ENCODE data around the gene OTOGL. TPM values are rescaled to one million over a fixed set of nuclear protein-coding genes. Genes with fewer than 3 reads are reported as not detected.

Gene OTOGL
- total RNA-seq, 4 donors from 2014 or later, result 0.72 to 1.2 (median 0.88) TPM

DNA sequence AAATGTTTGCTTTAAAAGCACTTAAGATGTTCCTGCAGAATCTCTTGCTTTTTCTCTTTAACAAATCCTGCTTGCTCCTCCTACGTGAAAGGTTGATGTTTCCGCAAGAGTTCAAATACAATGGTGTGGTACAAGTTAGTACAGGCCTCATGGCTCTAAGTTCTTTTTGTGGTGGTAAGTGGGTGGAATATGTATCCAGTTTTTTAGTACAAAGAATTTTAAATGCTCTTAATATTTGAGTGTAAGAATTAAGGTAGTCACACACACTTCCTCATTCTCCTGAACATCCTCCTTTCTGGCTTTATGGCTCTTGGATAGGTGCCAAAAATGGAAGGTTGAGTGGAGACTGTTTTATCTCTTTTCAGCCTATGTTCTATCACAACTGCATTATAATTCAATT, 1.8 kb downstream of the OTOGL start:
- Histone ChIP-seq H3K36me3 (no peaks in the 10 kb centered on the region), H3K9me3 (no peaks in the 10 kb centered on the region), H3K27me3 (no peaks in the 10 kb centered on the region), H3K4me3 (no peak overlapping the region), H3K4me1 (peaks cover 17% of the 10 kb centered on the region), H3K27ac (no peak overlapping the region)
- no peak for TF ChIP-seq EP300 (IDR thresholded peaks at IDR 0.05)
- TF ChIP-seq POLR2A (IDR thresholded peaks at IDR 0.05), result no peak
- no peak for TF ChIP-seq POLR2AphosphoS5 (IDR thresholded peaks at IDR 0.05)
- TF ChIP-seq, protein P1, sequence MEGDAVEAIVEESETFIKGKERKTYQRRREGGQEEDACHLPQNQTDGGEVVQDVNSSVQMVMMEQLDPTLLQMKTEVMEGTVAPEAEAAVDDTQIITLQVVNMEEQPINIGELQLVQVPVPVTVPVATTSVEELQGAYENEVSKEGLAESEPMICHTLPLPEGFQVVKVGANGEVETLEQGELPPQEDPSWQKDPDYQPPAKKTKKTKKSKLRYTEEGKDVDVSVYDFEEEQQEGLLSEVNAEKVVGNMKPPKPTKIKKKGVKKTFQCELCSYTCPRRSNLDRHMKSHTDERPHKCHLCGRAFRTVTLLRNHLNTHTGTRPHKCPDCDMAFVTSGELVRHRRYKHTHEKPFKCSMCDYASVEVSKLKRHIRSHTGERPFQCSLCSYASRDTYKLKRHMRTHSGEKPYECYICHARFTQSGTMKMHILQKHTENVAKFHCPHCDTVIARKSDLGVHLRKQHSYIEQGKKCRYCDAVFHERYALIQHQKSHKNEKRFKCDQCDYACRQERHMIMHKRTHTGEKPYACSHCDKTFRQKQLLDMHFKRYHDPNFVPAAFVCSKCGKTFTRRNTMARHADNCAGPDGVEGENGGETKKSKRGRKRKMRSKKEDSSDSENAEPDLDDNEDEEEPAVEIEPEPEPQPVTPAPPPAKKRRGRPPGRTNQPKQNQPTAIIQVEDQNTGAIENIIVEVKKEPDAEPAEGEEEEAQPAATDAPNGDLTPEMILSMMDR (IDR thresholded peaks at IDR 0.05), result no peak
- no peak for DNase-seq (ENCODE audit: low spot score in 2 of 2)
- WGBS, result 37% methylated on average over 2 of the region's 2 CpGs

DNA sequence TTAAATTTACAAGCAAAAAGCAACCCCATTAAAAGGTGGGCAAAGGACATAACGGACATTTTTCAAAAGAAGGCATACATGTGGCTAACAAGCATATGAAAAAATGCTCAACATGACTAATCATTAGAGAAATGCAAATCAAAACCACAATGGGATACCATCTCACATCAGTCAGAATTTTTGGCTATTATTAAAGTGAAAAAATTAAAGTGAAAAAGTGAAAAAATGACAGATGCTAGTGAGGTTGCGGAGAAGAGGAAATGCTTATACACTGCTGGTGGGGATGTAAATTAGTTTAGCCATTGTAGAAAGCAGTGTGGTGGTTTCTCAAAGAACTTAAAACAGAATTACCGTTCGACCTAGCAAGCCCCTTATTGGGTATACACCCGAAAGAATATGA, 7.9 kb downstream of the OTOGL start:
- Histone ChIP-seq H3K9me3 (no peaks in the 10 kb centered on the region), H3K4me1 (no peaks in the 10 kb centered on the region), H3K27ac (no peak overlapping the region), H3K4me3 (no peak overlapping the region), H3K36me3 (no peaks in the 10 kb centered on the region), H3K27me3 (no peaks in the 10 kb centered on the region)
- WGBS, result 81% methylated on average over 5 of the region's 5 CpGs
- DNase-seq (ENCODE audit: low spot score in 2 of 2), result no peak
- TF ChIP-seq POLR2A (IDR thresholded peaks at IDR 0.05), result no peak
- no peak for TF ChIP-seq EP300 (IDR thresholded peaks at IDR 0.05)
- no peak for TF ChIP-seq POLR2AphosphoS5 (IDR thresholded peaks at IDR 0.05)
- TF ChIP-seq, protein P1 (IDR thresholded peaks at IDR 0.05), result no peak

DNA sequence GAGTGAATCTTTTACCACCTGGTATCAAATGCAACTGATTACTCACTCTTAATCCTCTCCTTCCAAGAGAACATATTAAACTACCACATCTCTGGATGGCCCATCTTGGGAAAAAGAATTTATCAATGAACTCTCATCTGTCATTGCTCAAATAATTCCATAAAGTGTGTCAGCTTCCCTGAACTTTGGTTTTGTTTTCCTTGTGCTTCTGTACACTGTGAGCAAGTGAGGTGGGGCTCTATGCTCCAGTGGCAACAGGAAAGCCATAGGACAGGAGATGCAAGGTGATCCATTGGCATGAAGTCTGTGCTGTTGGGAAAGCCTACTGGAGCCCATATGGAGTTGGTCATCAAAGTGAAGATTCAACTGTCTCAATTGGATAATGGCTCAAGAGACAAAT, 17.4 kb downstream of the OTOGL start:
- H3K27me3 ChIP-seq, result no peaks in the 10 kb centered on the region
- H3K36me3 ChIP-seq, result no peaks in the 10 kb centered on the region
- H3K4me1 ChIP-seq, result peaks cover 7% of the 10 kb centered on the region
- no peak overlapping the region for H3K27ac ChIP-seq
- TF ChIP-seq POLR2A (IDR thresholded peaks at IDR 0.05) (no peak), POLR2AphosphoS5 (IDR thresholded peaks at IDR 0.05) (no peak), EP300 (IDR thresholded peaks at IDR 0.05) (no peak)
- TF ChIP-seq, protein P1 (IDR thresholded peaks at IDR 0.05), result no peak
- no peak overlapping the region for H3K4me3 ChIP-seq
- DNase-seq (ENCODE audit: low spot score in 2 of 2), result no peak
- no peaks in the 10 kb centered on the region for H3K9me3 ChIP-seq

DNA sequence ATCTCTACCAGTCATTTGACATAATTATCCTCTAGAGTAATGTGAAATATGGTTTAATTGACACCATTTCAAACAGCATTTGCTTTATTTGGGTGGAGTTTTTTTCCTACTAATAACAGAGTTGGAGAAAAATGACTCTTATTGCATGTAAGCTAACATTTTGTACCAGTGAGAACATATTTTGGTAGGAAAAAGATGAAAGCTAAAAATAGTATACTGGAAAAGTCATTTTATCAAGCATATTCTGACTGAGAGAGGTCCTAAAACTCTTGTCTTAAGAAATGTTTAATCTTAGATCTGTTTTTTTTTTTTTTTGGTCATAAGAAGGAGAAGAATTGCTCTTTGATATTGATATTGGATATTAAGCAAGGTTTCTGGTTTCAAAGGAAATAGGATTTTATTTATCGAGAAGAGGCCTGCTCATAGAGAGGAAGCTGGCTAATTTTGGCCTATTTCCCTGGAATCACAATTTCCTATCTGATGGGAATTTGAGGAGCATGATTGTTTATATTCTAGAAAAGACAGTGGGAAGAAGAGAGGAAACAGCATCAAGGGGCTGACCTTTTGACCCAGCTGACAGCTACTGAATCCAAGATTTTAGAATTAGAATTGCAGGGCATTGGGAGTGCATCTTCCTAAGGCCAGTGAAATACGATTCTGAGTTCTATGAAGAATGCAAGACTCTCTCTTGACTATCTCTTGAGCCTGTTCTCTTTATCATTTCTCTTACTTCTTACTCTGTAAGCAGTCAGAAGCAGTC, 19.4 kb downstream of the OTOGL start:
- TF ChIP-seq POLR2A (IDR thresholded peaks at IDR 0.05) (no peak), EP300 (IDR thresholded peaks at IDR 0.05) (no peak), POLR2AphosphoS5 (IDR thresholded peaks at IDR 0.05) (no peak)
- TF ChIP-seq, protein P1 (IDR thresholded peaks at IDR 0.05), result no peak
- 53% methylated on average over 2 of the region's 2 CpGs for WGBS
- Histone ChIP-seq H3K27ac (peak overlapping the region; percentile 54), H3K36me3 (no peaks in the 10 kb centered on the region), H3K4me1 (peaks cover 7% of the 10 kb centered on the region), H3K9me3 (no peaks in the 10 kb centered on the region), H3K27me3 (no peaks in the 10 kb centered on the region), H3K4me3 (no peak overlapping the region)
- no peak for DNase-seq (ENCODE audit: low spot score in 2 of 2)

DNA sequence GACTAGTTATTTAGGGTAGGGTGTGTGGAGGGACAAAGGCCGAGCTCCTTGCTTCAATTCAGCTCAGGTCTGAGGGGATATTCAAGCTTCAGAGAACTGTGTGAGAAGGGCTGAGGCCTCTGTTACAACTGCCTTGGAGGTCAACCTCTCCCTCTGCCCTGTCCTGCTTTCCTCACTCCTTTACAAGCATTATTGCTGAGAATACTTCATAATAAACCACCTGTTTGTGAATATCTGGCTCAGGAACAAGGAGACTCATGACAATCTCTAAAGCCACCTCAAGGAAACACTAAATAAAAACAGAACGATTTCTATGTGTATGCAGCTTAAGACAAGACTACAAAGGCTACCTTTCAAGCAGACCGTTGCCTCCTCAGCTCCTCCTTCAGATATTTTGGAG, 21.7 kb downstream of the OTOGL start:
- Histone ChIP-seq H3K27ac (no peak overlapping the region), H3K36me3 (no peaks in the 10 kb centered on the region), H3K27me3 (no peaks in the 10 kb centered on the region), H3K4me3 (no peak overlapping the region), H3K4me1 (peaks cover 7% of the 10 kb centered on the region), H3K9me3 (no peaks in the 10 kb centered on the region)
- WGBS, result 80% methylated on average over 3 of the region's 3 CpGs
- DNase-seq (ENCODE audit: low spot score in 2 of 2), result no peak
- TF ChIP-seq POLR2A (IDR thresholded peaks at IDR 0.05), result no peak
- TF ChIP-seq, protein P1 (IDR thresholded peaks at IDR 0.05), result no peak

Measured in suprapubic skin (tissue), 4 donors.